Prostate gland (tissue), 2 donors: Measurements from ENCODE around the gene PRR12. TPM values are rescaled to one million over a fixed set of nuclear protein-coding genes. Genes with fewer than 3 reads are reported as not detected.
"Not testable (repeated sequence)": the region's sequence is repeated elsewhere in the genome, so short reads cannot be mapped to it uniquely, and the experiment has no call there.

Source experiments
- DNase-seq: peaks from one replicate; pipeline ENCODE4 v3.0.0-alpha.2; 2019; ENCODE audit warnings: low spot score
- H3K27ac ChIP-seq, 2 donors: fragments of 200-600 bp; sonication (generic); 2 replicates each; pipeline ENCODE4 v1.5.1; 2017 to 2019
- H3K27me3 ChIP-seq: fragments of 200-600 bp; sonication (generic); replicated peaks from 2 replicates; pipeline ENCODE4 v1.5.1; 2019; ENCODE audit not compliant: insufficient read depth
- H3K36me3 ChIP-seq, 2 donors: fragments of 200-600 bp; sonication (generic); 1 replicate in 1 of 2; 2 replicates in 1 of 2; pipeline versions ENCODE4 v1.5.1 to v1.8.1; 2017 to 2019
- H3K4me1 ChIP-seq: fragments of 200-600 bp; sonication (generic); replicated peaks from 2 replicates; pipeline ENCODE4 v1.5.1; 2019
- H3K4me3 ChIP-seq, 2 donors: fragments of 200-600 bp; sonication (generic); 2 replicates each; pipeline ENCODE4 v1.5.1; 2017 to 2019
- H3K9me3 ChIP-seq: fragments of 200-600 bp; sonication (generic); 2 replicates; pipeline ENCODE4 v1.5.1; 2017
- POLR2A ChIP-seq: fragments of 450-650 bp; IDR thresholded peaks from one replicate; pipeline ENCODE4 v1.6.1; 2016; ENCODE audit warnings: antibody characterized with exemption, mild to moderate bottlenecking
- POLR2AphosphoS5 ChIP-seq: sonication (generic); formaldehyde crosslinking; IDR thresholded peaks from one replicate; pipeline ENCODE4 v1.6.1; 2017; ENCODE audit warnings: antibody characterized with exemption
- WGBS: methylation state at CpG from one replicate; pipeline ENCODE4 v1.1.5; 2018; 5-methylcytosine and 5-hydroxymethylcytosine counted together
- intact Hi-C: fragments of 100-400 bp; cut with DNase I; formaldehyde crosslinking; loops from one replicate; pipeline ENCODE4 v1.14.2; 2022
- total RNA-seq, 2 donors: library from RNA; depleted of rRNA; stranded (reverse); fragments of >200 nt; gene quantifications; one replicate each; pipeline ENCODE4 v1.1.0, GENCODE V29; 2016
- TF ChIP-seq, protein P1 (sequence below), 4 experiments: fragments of 200-600 bp in 2 of 4; fragments of 450-650 bp in 2 of 4; sonication (generic) in 2 of 4; IDR thresholded peaks; 1 replicate in 3 of 4; 2 replicates in 1 of 4; pipeline ENCODE4 v1.5.1; 2016 to 2019; ENCODE audit warnings: antibody characterized with exemption in 4 of 4, mild to moderate bottlenecking in 2 of 4, moderate library complexity in 2 of 4

PRR12 gene
- total RNA-seq, 2 donors from 2014 or later, result 24.0 to 41.9 TPM

DNA sequence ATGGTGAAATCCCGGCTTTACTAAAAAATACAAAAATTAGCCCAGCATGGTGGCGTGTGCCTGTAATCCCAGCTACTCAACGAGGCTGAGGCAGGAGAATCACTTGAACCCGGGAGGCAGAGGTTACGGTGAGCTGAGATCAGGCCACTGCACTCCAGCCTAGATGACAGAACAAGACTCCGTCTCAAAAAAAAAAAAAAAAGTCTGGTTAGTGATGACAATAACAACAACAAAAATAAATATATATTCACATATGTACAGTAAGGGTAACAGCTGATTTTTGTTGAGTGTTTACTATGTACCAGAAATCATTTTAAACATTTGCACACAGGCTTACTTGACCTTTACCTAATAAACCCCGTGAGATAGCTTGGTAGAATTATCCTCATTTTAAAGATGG is 26.0 kb downstream of the PRR12 start:
- H3K4me1 ChIP-seq, result peaks cover 6% of the 10 kb centered on the region
- H3K27ac ChIP-seq, result no peak overlapping the region
- intact Hi-C loops, result no loop called here
- H3K4me3 ChIP-seq, result no peak overlapping the region
- WGBS, result 94% methylated on average over 7 of the region's 7 CpGs
- H3K9me3 ChIP-seq, result no peaks in the 10 kb centered on the region
- H3K27me3 ChIP-seq, result no peaks in the 10 kb centered on the region
- TF ChIP-seq, protein P1, sequence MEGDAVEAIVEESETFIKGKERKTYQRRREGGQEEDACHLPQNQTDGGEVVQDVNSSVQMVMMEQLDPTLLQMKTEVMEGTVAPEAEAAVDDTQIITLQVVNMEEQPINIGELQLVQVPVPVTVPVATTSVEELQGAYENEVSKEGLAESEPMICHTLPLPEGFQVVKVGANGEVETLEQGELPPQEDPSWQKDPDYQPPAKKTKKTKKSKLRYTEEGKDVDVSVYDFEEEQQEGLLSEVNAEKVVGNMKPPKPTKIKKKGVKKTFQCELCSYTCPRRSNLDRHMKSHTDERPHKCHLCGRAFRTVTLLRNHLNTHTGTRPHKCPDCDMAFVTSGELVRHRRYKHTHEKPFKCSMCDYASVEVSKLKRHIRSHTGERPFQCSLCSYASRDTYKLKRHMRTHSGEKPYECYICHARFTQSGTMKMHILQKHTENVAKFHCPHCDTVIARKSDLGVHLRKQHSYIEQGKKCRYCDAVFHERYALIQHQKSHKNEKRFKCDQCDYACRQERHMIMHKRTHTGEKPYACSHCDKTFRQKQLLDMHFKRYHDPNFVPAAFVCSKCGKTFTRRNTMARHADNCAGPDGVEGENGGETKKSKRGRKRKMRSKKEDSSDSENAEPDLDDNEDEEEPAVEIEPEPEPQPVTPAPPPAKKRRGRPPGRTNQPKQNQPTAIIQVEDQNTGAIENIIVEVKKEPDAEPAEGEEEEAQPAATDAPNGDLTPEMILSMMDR (IDR thresholded peaks at IDR 0.05), result no peak
- no peak for TF ChIP-seq POLR2AphosphoS5
- no peak for DNase-seq
- H3K36me3 ChIP-seq, result peaks cover 13 to 17% of the 10 kb centered on the region in 2 donors

GRCh38 chr19:49617860-49618259 is 26.9 kb downstream of the PRR12 start:
- H3K9me3 ChIP-seq, H3K27me3 ChIP-seq, H3K4me1 ChIP-seq, H3K4me3 ChIP-seq, DNase-seq, H3K27ac ChIP-seq, intact Hi-C loops: not testable (repeated sequence)
- peaks cover 13 to 17% of the 10 kb centered on the region in 2 donors for H3K36me3 ChIP-seq
- WGBS, result 93% methylated on average over 13 of the region's 13 CpGs

GRCh38 chr19:49624967-49625910 is 34.3 kb downstream of the PRR12 start:
- DNase-seq, result no peak
- Histone ChIP-seq H3K27ac (no peak overlapping the region), H3K9me3 (no peaks in the 10 kb centered on the region), H3K4me3 (no peak overlapping the region), H3K27me3 (no peaks in the 10 kb centered on the region), H3K36me3 (peaks cover 4 to 5% of the 10 kb centered on the region in 2 donors), H3K4me1 (no peaks in the 10 kb centered on the region)
- WGBS, result 78% methylated on average over 24 of the region's 27 CpGs
- intact Hi-C loops, result no loop called here
- no peak for TF ChIP-seq POLR2AphosphoS5
- TF ChIP-seq POLR2A, result no peak
- TF ChIP-seq, protein P1 (IDR thresholded peaks at IDR 0.05), result no peak

DNA sequence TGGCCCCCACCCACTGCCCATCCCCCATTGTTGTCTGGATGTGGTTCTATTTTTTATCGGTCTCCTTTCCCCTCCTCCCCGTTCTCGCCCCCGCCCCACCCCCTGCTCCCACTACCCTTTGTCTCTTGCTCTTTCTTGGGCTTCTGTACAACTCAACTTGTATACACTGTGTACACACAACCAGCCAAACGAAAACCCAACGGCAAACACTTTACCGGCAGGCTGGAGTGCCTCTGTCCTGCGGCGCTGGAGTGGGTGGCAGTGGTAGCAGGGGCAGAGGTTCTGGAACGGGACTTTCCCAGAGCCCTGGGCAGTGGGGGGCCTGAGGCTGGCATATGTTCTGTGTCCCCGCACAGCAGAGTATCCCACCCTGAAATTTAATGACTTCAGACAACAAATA is 35.2 kb downstream of the PRR12 start:
- intact Hi-C loops, result no loop called here
- H3K27ac ChIP-seq, result no peak overlapping the region
- no peak for DNase-seq
- TF ChIP-seq POLR2AphosphoS5 (no peak), POLR2A (no peak)
- TF ChIP-seq, protein P1 (IDR thresholded peaks at IDR 0.05), result no peak
- no peak overlapping the region for H3K4me3 ChIP-seq
- WGBS, result 67% methylated on average over 11 of the region's 11 CpGs
- no peaks in the 10 kb centered on the region for H3K9me3 ChIP-seq
- H3K36me3 ChIP-seq, result peaks cover 0 to 5% of the 10 kb centered on the region in 2 donors
- peaks cover 5% of the 10 kb centered on the region for H3K4me1 ChIP-seq
- H3K27me3 ChIP-seq, result no peaks in the 10 kb centered on the region

- Histone ChIP-seq H3K4me3 (no peak overlapping the region), H3K36me3 (peaks cover 0 to 5% of the 10 kb centered on the region in 2 donors), H3K9me3 (no peaks in the 10 kb centered on the region), H3K27ac (no peak overlapping the region), H3K27me3 (no peaks in the 10 kb centered on the region), H3K4me1 (peaks cover 5% of the 10 kb centered on the region)
- intact Hi-C loops, result no loop called here
- TF ChIP-seq, protein P1 (IDR thresholded peaks at IDR 0.05), result no peak
- no peak for TF ChIP-seq POLR2AphosphoS5
- TF ChIP-seq POLR2A, result no peak
- DNase-seq, result no peak
- WGBS, result 91% methylated on average over 9 of the region's 9 CpGs
Measured at GRCh38 chr19:49629659-49630058, 38.7 kb downstream of the PRR12 start.
